GM19025 (cell line): Measurements from ENCODE around the gene AP1AR.

ENCODE experiments used
- ATAC-seq: cut with Tn5 transposase; IDR thresholded peaks from one replicate; pipeline ENCODE4 v1.9.1; 2021; ENCODE audit warnings: mild to moderate bottlenecking, low read depth, moderate library complexity; ENCODE audit not compliant: unreplicated experiment

AP1AR gene

GRCh38 chr4:112219826-112220366 lies 11.7 kb upstream of the AP1AR start:
- no peak for ATAC-seq

GRCh38 chr4:112222219-112222955 lies 9.2 kb upstream of the AP1AR start:
- no peak for ATAC-seq

- no peak for ATAC-seq
These were observed 6.4 kb upstream of the AP1AR start for GRCh38 chr4:112225157-112225556.

- peak; percentile 77 for ATAC-seq
These were observed 458 bp upstream of the AP1AR start for GRCh38 chr4:112230879-112231778.

GRCh38 chr4:112234952-112235609 lies 3.5 kb downstream of the AP1AR start:
- ATAC-seq, result no peak

- ATAC-seq, result no peak
These were observed 4.5 kb downstream of the AP1AR start for GRCh38 chr4:112236040-112236439.

- no peak for ATAC-seq
These were observed 7.2 kb downstream of the AP1AR start for GRCh38 chr4:112238833-112239232.

- ATAC-seq, result no peak
These were observed 13.8 kb downstream of the AP1AR start for GRCh38 chr4:112245383-112245782.

- no peak for ATAC-seq
These were observed 15.4 kb downstream of the AP1AR start for GRCh38 chr4:112247021-112247420.

- ATAC-seq, result no peak
These were observed 19.5 kb downstream of the AP1AR start for GRCh38 chr4:112251019-112251643.

GRCh38 chr4:112252234-112252633 lies 20.6 kb downstream of the AP1AR start:
- ATAC-seq, result no peak

GRCh38 chr4:112253382-112254000 lies 21.9 kb downstream of the AP1AR start:
- ATAC-seq, result peak; percentile 55

- no peak for ATAC-seq
These were observed 25.5 kb downstream of the AP1AR start for GRCh38 chr4:112257098-112257497.

GRCh38 chr4:112266823-112267222 lies 35.2 kb downstream of the AP1AR start:
- no peak for ATAC-seq

- no peak for ATAC-seq
These were observed 38.5 kb downstream of the AP1AR start for GRCh38 chr4:112270051-112270450.

- ATAC-seq, result no peak
These were observed 39.2 kb downstream of the AP1AR start for GRCh38 chr4:112270640-112271421.

GRCh38 chr4:112272292-112272691 lies 40.7 kb downstream of the AP1AR start:
- no peak for ATAC-seq

- ATAC-seq, result no peak
These were observed 43.4 kb downstream of the AP1AR start for GRCh38 chr4:112274959-112275358.

GRCh38 chr4:112276113-112276512 lies 44.5 kb downstream of the AP1AR start:
- ATAC-seq, result no peak
